GM12874 (cell line): ENCODE results near the gene PPP2R2C.

Source experiments
- CTCF ChIP-seq: IDR thresholded peaks from 2 replicates; pipeline ENCODE4 v1.5.1; 2011; ENCODE audit warnings: low read depth, mild to moderate bottlenecking, control low read depth, low read length, moderate library complexity; ENCODE audit not compliant: insufficient read depth

Gene PPP2R2C

GRCh38 chr4:6401797-6402196 is 70.6 kb downstream of the PPP2R2C start:
- TF ChIP-seq CTCF = no peak

GRCh38 chr4:6396696-6397236 is 75.6 kb downstream of the PPP2R2C start:
- no peak for TF ChIP-seq CTCF

GRCh38 chr4:6395466-6396228 is 76.8 kb downstream of the PPP2R2C start:
- TF ChIP-seq CTCF = no peak

GRCh38 chr4:6394671-6395081 is 77.7 kb downstream of the PPP2R2C start:
- TF ChIP-seq CTCF = no peak

GRCh38 chr4:6393544-6394475 is 78.6 kb downstream of the PPP2R2C start:
- TF ChIP-seq CTCF = no peak

- no peak for TF ChIP-seq CTCF
These were observed 79.3 kb downstream of the PPP2R2C start for GRCh38 chr4:6393066-6393465.

- TF ChIP-seq CTCF = no peak
These were observed 80.0 kb downstream of the PPP2R2C start for GRCh38 chr4:6392407-6392806.
